ENCODE data around the gene EIF4B.

DNA sequence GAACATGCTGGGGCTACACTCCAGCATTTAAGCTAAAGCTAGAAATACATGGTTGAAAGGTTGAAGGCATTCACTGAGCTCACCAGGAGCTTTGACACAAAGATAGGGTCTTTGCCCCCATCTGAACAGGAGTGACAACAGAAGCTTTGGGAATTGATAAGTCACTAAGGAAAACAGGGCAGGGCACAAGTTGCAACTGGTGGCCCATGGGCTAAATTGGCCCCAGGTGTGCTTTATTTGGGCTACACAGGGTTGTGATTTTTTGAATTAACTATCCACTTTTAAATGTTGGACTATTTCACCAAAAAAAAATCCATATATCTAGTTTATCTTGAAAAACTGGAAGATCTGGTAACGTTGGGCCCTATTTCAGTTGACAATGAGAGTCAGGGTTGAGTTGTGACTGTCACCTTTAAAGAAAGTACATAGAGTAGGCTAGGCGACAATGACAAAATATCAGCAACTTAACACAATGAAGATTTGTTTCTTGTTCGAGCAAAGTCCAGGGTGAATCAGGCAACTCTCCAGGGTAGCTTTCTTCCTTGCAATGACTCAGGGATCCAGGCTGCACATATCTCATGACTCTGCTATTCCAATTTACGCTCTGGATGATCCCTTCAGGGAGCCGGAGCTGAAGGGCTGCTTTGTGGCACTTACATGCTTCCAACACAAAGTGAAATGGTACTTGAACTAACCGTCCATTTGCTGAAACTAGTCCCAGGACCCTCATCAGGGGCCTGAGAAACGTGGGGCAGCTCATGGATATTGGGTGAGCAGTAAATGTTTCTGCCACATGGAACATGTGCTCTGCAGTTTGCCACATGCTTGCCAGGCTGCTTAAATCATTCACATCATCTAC, 13.3 kb upstream of the EIF4B start:
- no peak for TF ChIP-seq CTCF (IDR thresholded peaks at IDR 0.05)
- no peak for TF ChIP-seq EZH2 (IDR thresholded peaks at IDR 0.05)
- TF ChIP-seq EZH2phosphoT487 (IDR thresholded peaks at IDR 0.05), result no peak

All from neural progenitor cell (in vitro differentiated cells).